HL-60/S4 (cell line): ENCODE measurements around the gene PLCH2.

ENCODE experiments used
- in situ Hi-C: fragments of 300-500 bp; cut with MboI; formaldehyde crosslinking; loops from 2 replicates; pipeline ENCODE4 v1.14.3; 2022; ENCODE audit warnings: low sequenced_read_pairs

The PLCH2 gene

GRCh38 chr1:2512862-2513421 lies 36.9 kb downstream of the PLCH2 start:
- in situ Hi-C loops, result no loop called here

DNA sequence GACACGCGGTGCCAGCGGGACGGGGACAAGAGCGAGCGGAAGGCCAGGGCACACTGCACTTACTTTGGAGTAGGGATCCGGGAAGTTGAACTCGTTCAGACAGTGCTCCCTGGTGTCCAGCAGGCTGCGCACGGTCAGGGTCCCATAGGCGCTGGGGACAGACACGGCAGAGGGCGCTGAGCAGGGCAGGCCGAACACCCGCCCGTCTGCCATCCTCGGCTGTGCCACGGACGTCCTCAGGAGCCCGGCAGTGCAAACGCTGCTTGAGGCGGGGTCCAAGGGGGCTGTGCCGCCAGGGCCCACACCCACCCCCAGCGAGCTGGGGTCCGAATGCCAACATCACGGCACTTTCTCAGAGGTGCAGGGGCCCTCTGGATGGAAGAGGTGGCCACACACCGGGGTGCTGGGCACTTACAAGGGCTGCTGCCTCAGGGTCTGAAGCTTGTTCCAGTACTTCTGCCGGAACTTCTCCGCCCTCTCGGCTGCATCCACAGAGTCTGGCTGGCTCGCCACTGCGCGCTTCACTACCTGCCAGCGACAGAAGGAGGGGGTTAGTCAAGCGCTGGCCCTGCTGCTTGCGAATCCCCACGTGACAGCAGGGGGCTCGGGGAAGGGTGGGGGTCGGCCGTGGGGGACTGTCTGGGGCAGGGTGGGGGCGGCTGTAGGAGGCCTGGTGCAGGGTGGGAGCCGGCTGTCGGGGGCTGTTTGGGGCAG lies 38.0 kb downstream of the PLCH2 start:
- in situ Hi-C loops, result no loop called here

- in situ Hi-C loops, result no loop called here
Observed at GRCh38 chr1:2514863-2515762, 39.0 kb downstream of the PLCH2 start.

GRCh38 chr1:2515763-2516080 lies 39.6 kb downstream of the PLCH2 start:
- in situ Hi-C loops, result no loop called here

DNA sequence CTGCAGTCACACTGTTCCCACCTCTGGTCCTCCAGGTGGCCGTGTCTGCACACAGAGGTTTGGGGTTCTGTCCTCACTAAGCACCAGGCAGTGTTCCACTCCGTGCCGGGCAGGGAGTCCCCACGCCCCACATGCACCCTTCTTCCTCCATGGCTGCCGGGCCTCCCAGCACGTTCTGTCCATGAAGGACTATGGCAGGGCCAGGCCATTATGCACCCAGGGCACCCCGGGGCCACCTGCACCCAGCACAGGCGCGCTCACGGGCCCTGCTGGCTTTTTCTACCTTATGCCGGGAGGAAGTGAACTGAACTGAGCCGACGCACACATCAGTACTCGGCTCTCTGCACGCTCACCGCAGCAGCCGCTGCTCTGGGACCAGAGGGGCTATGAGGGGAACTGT lies 40.0 kb downstream of the PLCH2 start:
- in situ Hi-C loops, result no loop called here

DNA sequence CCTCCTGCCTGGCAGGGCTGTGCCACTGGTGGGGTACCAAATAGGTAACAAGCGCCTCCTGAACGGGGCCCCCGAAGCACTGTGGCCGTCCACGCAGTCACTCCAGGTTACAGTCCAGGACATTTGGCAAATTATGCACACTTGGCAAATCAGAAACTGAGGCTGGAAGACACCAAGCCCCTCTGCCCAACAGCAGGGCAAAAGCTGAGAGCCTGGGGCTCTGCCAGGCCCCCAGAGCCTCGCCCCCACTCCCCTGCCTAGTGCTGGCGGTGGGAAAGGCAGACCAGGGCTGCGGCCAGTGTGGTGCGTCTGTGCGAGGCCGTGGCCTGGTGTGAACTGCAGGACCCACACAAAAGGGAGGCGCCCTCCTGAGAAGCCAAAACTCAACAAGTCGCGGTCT lies 40.9 kb downstream of the PLCH2 start:
- in situ Hi-C loops, result no loop called here

GRCh38 chr1:2517966-2518365 lies 41.9 kb downstream of the PLCH2 start:
- in situ Hi-C loops, result no loop called here

GRCh38 chr1:2518528-2518927 lies 42.4 kb downstream of the PLCH2 start:
- in situ Hi-C loops, result no loop called here

- in situ Hi-C loops, result no loop called here
Observed at GRCh38 chr1:2519029-2519685, 43.1 kb downstream of the PLCH2 start.

- in situ Hi-C loops, result no loop called here
Observed at GRCh38 chr1:2519729-2520128, 43.6 kb downstream of the PLCH2 start.

- in situ Hi-C loops, result no loop called here
Observed at GRCh38 chr1:2520206-2520605, 44.1 kb downstream of the PLCH2 start.

DNA sequence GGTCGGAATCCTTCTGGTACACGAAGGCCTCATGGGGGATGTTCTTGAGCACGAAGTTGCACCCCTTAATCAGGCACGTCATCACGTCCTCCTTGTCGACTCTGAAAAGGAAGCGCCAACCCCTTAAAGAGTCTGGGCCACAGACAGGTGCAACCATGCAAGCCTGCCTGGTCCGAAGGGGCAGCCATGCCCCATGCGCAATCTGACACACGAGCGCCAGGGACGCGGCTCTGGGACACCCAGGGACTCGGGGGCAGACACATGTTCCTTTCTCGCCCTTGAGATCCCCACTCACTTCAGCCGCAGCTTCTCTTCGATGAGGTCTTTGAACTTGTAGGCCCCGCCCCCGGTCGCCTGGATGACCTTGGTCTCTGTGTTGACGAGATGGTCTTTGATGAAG lies 44.7 kb downstream of the PLCH2 start:
- in situ Hi-C loops, result no loop called here

- in situ Hi-C loops, result no loop called here
Observed at GRCh38 chr1:2522230-2522629, 46.1 kb downstream of the PLCH2 start.

DNA sequence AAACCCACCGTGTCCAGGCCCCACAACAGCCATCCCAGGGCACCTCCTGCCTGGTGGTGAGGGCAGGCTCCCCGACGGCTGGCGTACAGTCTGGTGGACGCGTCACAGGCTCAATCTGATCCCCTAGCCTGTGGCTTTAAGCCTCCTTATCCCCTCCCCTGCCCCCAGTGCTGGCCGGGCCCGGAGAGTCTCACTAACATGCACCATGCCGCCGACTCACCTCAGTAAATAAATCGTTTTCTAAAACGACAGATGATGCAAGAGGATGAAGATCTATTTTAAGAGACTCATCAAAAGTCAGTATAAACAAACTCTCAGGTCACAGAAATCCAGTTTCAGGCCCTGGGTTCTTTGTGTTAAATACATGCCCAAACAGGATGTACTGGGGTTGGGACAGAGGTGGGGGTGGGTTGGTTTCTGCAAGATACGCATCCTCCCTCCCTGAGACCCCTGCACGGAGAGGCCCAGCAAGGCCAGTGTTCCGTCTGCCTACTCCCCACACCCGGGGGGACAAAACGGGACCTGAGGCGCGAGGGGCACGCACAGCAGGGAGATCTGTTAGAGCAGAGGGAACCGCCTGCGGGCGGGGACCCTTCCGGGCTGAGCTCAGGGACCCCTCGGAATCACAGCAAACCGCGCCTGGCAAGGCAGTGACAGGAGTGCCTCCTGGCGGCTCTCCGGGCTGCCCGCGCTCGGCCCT lies 47.3 kb downstream of the PLCH2 start:
- in situ Hi-C loops, result no loop called here

DNA sequence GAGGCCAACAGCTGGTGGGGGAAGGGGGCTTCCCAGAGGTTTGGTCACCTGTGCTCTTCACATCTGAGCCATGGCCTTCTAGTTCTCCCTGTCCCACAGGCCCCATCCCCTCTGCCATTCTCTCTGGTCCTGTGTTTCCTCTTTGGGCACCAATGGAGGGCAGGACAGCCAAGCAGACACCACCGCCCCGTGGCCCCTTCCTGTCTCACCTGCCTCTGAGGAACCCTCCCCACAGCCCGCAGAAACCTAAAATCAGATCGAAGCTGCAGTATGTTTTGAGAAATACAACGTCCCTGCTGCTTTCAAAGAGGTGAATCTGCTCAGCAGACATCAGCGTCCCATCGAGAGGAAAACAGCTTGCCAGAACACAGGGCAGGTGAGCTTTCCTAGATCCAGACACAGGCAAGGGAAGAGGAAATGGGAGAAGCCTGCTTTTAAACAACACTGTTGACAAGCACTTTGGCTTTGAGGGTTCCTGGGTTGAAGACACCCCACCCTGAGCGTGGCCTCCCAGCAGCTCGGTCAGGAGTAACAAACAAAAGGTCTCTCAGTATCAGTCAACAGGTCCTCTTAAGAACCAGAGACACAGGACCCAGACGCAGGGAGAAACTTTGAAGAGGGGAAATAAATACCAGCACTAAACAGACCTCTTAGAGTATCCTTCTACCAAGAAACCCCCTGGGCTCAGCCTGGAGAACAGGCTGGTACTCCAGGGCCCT lies 48.0 kb downstream of the PLCH2 start:
- in situ Hi-C loops, result no loop called here

DNA sequence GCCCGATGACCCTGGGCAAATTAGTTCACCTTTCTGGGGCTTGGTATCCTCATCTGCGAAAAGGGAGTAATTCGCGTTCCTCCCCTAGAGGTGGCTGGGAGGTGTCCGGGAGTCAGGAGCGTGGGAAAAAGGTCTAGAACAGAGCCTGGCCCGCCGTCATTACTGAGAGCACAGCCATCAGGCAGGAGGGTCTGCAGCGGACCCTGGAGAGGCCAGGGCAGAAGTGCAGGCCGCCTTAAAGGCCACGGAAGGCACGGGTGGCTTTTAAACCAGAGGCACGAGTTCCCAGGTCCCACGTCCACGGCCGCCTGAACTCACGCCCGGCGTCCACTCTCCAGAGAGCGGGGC lies 49.5 kb downstream of the PLCH2 start:
- in situ Hi-C loops, result loop anchor here (25.0 kb wide), 1 partner anchor 338 kb away; the partner anchor contains the start of gene FAAP20

GRCh38 chr1:2525920-2526823 lies 50.1 kb downstream of the PLCH2 start, which contains the start of gene PANK4:
TSS of gene PANK4 (minus strand) at chr1:2526596. CDS start at chr1:2526587, 9 bp downstream.
- in situ Hi-C loops, result loop anchor here (25.0 kb wide), 1 partner anchor 339 kb away; the partner anchor contains the start of gene FAAP20

GRCh38 chr1:2526824-2527555 lies 50.9 kb downstream of the PLCH2 start:
- in situ Hi-C loops, result loop anchor here (25.0 kb wide), 1 partner anchor 340 kb away; the partner anchor contains the start of gene FAAP20
